GM12875 (cell line): ENCODE data around the gene ANKMY1.

ENCODE experiments used
- H3K4me3 ChIP-seq: one replicate; pipeline ENCODE4 v1.5.1; 2011; ENCODE audit warnings: low read depth, low read length, control low read depth
- TF ChIP-seq, protein P1 (sequence below): IDR thresholded peaks from 2 replicates; pipeline ENCODE4 v1.5.1; 2011; ENCODE audit warnings: low read depth, mild to moderate bottlenecking, control low read depth, inconsistent platforms, low read length, moderate library complexity, borderline replicate concordance; ENCODE audit not compliant: insufficient read depth

ANKMY1 gene

DNA sequence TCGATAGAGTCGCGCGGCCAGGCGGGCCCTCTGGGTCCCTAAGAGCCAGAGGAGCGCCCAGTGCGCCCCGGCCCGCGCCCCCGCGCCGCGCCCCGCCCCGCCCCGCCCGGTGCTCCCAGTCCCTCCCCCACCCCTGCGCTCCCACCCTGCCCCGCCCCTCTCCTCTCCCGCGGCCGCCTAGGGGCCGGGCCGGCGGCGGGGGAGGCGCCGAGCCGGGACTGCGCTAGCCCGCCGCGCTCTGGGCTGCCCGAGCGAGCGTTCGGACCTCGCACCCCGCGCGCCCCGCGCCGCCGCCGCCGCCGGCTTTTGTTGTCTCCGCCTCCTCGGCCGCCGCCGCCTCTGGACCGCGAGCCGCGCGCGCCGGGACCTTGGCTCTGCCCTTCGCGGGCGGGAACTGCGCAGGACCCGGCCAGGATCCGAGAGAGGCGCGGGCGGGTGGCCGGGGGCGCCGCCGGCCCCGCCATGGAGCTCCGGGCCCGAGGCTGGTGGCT lies 122.3 kb downstream of the ANKMY1 start, which contains the start of gene GPC1:
TSS of gene GPC1 (plus strand) at position 207 of the 491 bp plus-strand sequence. CDS start at position 463, 256 bp downstream.
- TF ChIP-seq, protein P1, sequence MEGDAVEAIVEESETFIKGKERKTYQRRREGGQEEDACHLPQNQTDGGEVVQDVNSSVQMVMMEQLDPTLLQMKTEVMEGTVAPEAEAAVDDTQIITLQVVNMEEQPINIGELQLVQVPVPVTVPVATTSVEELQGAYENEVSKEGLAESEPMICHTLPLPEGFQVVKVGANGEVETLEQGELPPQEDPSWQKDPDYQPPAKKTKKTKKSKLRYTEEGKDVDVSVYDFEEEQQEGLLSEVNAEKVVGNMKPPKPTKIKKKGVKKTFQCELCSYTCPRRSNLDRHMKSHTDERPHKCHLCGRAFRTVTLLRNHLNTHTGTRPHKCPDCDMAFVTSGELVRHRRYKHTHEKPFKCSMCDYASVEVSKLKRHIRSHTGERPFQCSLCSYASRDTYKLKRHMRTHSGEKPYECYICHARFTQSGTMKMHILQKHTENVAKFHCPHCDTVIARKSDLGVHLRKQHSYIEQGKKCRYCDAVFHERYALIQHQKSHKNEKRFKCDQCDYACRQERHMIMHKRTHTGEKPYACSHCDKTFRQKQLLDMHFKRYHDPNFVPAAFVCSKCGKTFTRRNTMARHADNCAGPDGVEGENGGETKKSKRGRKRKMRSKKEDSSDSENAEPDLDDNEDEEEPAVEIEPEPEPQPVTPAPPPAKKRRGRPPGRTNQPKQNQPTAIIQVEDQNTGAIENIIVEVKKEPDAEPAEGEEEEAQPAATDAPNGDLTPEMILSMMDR, result no peak
- H3K4me3 ChIP-seq, result peak within 1 kb of the TSS; percentile 17

DNA sequence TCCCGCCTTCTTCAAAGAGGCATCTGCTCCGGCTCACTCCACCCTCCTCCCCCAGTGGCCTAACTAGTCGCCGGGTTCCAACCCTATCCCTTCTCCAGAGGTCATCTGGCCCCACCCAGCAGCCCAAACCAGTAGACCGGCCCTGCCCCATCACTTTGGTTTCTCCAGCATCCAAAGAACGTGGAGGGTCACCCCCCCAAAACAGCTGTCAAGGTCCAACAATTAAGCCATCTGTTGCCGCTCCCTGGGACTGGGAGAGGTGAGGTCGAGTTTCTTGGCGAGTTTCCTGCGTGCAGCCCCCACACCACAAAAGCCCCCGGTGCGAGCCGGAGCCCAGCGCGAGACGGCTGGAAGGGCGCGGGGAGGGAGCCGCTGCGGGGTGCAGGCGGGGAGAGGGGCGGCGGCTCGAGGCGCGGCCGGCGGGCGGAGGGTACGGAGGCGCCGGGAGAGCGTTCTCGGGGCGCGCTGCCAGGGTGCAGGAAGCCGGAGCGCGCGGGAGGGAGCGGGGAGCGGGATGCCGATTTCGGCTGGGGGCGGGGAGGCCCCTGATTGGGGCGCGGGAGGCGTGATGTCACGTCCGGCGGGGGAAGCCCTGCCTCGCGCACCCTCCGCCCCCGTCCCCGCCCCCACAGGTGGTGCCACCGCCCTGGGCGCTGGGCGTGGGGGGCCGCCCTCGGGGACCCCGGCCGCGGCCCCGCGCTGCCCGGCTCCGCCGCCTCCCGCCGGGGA lies 122.9 kb downstream of the ANKMY1 start:
- H3K4me3 ChIP-seq, result peak overlapping the region; percentile 17
- TF ChIP-seq, protein P1, result no peak

DNA sequence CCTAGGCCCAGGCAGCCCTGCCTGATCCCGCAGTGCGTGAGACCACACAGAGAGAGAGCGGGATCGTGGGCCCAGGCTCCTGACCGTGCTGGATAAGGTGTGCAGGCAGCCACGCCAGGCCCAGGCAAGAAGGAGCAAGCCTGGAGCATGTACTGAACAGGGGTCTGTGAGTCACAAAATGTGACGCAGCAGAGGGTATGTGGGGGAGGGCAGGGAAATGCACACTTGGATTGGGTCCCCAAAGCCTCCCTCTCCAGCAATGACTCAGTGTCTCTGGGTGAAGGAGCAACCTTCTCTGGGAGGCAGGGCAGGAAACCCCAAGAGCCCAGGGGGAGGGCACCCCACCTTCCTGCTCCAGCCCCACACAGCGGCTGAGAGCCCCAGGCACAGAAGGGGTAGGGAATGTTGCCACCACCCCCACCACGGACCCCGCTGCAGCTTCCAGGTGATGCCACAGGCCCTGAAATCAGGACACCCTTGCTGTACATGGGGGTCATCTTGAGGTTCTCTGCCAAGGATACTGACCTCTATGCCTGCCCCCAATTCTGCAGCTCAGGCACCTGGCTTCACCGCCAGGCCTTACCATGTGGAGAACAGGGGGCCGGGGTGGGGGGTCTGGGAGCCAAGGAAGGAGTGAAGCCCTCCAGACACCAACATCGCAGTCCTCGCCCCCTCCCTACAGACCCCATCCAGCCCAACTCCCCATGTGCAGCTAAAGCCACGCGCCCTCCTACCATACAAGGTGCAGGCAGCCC lies 123.6 kb downstream of the ANKMY1 start:
- H3K4me3 ChIP-seq, result no peak overlapping the region
- TF ChIP-seq, protein P1, result no peak

DNA sequence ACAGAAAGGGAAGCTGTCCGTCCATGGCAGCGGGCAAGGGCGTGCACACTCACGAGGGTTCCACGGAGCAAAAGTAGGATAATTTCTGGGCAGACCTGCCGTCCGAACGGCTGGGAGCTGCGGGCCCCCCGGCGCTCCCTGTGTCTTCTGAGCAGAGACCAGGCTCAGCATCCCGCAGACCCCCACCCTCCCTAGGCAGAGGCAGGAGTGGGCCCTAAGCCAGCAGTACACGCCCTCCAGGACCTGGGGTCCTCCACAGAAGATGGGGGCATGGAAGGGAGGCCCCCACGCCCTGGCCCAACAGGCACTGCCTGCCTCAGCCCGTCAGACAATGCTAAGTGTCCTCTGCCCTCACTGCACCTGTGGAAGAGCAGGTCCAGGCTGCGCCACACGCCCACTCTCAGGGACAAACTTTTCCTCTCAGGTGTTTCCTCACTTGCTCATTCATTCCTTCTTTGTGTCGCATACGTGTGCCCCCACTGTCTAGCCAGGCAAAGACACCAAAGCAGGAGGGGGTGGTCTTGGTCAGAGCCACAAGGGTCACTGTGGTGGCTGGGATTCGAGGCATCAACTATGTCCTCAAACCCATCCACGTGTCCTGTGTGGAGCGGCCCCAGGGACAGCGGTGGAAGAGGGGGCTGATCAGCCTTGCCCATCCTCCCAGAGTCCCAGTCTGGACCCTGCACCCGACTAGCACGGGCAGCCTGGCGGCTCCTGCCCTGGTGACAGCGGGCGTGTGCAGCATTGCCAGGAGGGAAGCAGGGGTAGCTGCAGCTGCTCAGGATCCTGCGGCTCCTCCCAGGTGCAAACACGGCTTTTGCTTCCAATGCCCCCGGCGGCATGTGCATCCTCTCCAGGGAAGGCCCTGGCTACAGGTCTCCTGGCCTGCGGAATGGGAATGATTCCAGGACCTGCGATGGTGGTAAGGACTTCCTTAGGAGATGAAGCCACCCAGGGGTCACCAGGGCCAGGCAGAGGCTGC lies 124.7 kb downstream of the ANKMY1 start:
- TF ChIP-seq, protein P1, result no peak
- no peak overlapping the region for H3K4me3 ChIP-seq

GRCh38 chr2:240432430-240432819 lies 125.4 kb downstream of the ANKMY1 start:
- H3K4me3 ChIP-seq, result no peak overlapping the region
- TF ChIP-seq, protein P1, result no peak

- TF ChIP-seq, protein P1, result no peak
- H3K4me3 ChIP-seq, result no peak overlapping the region
These were observed 125.9 kb downstream of the ANKMY1 start for GRCh38 chr2:240431661-240432424.
